GM12864 (cell line): ENCODE data around the gene DENND1B.

Experiments used
- DNase-seq: peaks from one replicate; pipeline ENCODE4 v3.0.0-alpha.2; 2011; ENCODE audit warnings: low read depth
- H3K4me3 ChIP-seq: 2 replicates; pipeline ENCODE4 v1.5.1; 2011; ENCODE audit warnings: mild to moderate bottlenecking, low read depth, low read length, control low read depth
- CTCF ChIP-seq: IDR thresholded peaks from 2 replicates; pipeline ENCODE4 v1.5.1; 2011; ENCODE audit warnings: low read depth, mild to moderate bottlenecking, moderate library complexity, low read length, control low read depth, inconsistent platforms; ENCODE audit errors: missing control alignments

The DENND1B gene

GRCh38 chr1:197735461-197735860, 39.8 kb downstream of the DENND1B start:
- no peak for TF ChIP-seq CTCF
- no peak for DNase-seq

GRCh38 chr1:197733324-197733723, 42.0 kb downstream of the DENND1B start:
- no peak for TF ChIP-seq CTCF
- no peak for DNase-seq
- H3K4me3 ChIP-seq, result no peak overlapping the region

More at GRCh38 chr1:197735461-197735860, 39.8 kb downstream of the DENND1B start:
- no peak overlapping the region for H3K4me3 ChIP-seq

- no peak for TF ChIP-seq CTCF
- DNase-seq, result no peak
- no peak overlapping the region for H3K4me3 ChIP-seq
These were observed 43.1 kb downstream of the DENND1B start for GRCh38 chr1:197732187-197732586.

- no peak overlapping the region for H3K4me3 ChIP-seq
- no peak for TF ChIP-seq CTCF
These were observed 43.8 kb downstream of the DENND1B start for GRCh38 chr1:197731449-197731848.

GRCh38 chr1:197725976-197726375, 49.3 kb downstream of the DENND1B start:
- H3K4me3 ChIP-seq, result no peak overlapping the region
- no peak for TF ChIP-seq CTCF
- DNase-seq, result no peak

More at GRCh38 chr1:197731449-197731848, 43.8 kb downstream of the DENND1B start:
- DNase-seq, result no peak

GRCh38 chr1:197725044-197725443, 50.2 kb downstream of the DENND1B start:
- DNase-seq, result no peak
- no peak overlapping the region for H3K4me3 ChIP-seq
- TF ChIP-seq CTCF, result no peak

- DNase-seq, result no peak
- TF ChIP-seq CTCF, result no peak
- no peak overlapping the region for H3K4me3 ChIP-seq
These were observed 59.5 kb downstream of the DENND1B start for GRCh38 chr1:197715806-197716205.
